GM19328 (cell line): ENCODE data around the gene METTL5.
"Not testable (repeated sequence)": the region's sequence is repeated elsewhere in the genome, so short reads cannot be mapped to it uniquely, and the experiment has no call there.

Source experiments
- ATAC-seq: cut with Tn5 transposase; IDR thresholded peaks from one replicate; pipeline ENCODE4 v1.9.1; 2021; ENCODE audit warnings: mild to moderate bottlenecking, moderate library complexity; ENCODE audit not compliant: unreplicated experiment

METTL5 gene

DNA sequence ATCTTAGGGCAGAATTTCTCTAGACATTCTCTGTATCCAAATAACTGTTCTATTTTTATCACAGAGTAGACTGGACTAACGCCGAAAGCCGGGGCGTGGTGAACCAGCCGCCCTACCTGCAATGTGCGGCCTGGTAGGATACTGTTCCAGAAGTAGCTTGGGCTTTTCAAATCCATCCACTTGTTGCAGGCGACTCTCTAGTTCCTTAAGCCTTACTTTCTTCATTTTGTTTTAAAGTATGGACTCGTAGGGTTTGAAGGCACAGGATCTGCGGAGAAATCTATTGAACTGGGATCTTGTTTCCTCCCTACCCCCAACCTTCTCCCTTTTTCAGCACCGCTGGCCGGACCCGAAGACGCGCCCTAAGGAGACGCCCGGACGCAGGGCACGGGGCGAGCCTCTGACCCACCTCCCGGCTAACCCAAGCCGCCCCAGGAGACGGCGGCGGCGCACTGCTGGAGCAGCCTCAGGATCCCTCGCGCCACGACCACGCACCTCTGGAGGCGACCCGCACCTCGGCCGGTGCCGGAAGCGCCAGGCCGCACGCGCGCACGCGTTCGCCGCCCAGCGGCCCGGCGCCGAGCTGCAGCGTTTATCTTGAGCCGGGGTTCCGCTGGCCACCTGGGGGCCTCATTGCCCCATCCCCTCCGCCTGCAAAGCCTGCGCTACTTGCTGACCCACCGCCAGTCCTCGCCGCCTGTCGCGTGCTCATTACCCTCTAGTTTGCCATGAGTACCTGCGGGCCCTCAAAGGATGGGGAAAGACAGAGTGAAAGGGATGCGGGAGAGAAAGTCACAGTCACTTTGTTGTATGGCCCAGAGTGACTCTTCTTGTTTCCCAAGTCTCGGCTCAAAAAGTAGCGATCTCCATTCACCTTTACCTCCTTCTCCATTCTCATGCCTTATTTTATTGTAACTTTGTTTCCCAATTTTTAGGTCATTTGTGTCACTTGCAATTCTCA is at the start of gene METTL5:
Gene METTL5, minus strand, starts transcription at position 533 of the 961 bp plus-strand sequence. Its CDS starts 308 bp downstream, at position 225.
- peak; percentile 50 for ATAC-seq

- no peak for ATAC-seq
Observed at GRCh38 chr2:169871994-169872393, 47.3 kb upstream of the METTL5 start.

- not testable (repeated sequence) for ATAC-seq
Observed at GRCh38 chr2:169871369-169871768, 46.7 kb upstream of the METTL5 start.

DNA sequence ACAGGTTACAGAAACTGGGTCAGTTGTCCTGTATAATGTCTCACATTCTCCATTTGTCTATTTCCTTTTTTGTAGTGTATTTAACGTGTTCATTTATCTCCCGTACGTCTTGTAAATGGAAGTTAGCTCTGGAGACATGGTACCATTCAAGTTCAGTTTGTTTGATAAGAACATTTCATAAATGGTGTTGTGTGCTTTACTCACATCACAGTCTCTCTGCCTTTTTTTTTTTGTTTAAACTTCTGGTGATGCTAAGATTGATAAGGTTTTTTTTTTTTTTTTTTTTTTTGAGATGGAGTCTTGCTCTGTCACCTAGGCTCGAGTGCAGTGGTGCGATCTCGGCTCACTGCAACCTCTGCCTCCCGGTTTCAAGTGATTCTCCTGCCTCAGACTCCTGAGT is 44.2 kb upstream of the METTL5 start:
- ATAC-seq = no peak

DNA sequence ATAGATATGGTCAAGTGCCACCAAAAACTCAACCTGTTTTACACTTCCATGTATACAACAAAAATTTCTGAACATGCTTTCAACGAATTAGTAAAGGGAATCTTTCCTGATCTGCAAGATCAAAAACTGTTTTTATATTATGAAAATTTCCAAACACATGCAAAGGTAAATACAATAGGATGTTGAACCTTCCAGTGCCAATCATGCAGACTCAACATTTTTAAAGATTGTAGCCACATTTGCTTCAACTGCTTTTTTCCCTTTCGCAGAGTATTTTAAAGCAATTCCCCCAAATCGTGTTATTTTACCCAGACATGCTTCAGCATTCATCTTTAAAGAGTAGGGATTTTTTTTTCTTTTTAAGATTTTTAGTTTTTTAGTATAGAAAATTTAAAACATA is 42.9 kb upstream of the METTL5 start:
- no peak for ATAC-seq

DNA sequence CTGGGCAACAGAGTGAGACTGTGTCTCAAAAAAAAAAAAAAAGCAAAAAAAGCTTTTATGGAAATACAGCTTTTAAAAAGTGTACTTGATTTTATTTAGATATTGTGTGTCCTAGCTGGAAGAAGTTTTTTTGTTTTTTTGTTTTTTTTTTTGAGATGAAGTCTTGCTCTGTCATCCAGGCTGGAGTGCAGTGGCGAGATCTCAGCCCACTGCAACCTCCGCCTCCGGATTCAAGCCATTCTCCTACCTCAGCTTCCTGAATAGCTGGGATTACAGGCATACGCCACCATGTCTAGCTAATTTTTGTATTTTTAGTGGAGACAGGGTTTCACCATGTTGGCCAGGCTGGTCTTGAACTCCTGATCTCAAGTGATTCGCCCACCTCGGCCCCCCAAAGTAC is 41.5 kb upstream of the METTL5 start:
- not testable (repeated sequence) for ATAC-seq

GRCh38 chr2:169865492-169865891 is 40.8 kb upstream of the METTL5 start:
- ATAC-seq = no peak

- no peak for ATAC-seq
Observed at GRCh38 chr2:169862816-169863215, 38.1 kb upstream of the METTL5 start.

GRCh38 chr2:169860149-169860548 is 35.4 kb upstream of the METTL5 start:
- ATAC-seq = no peak

GRCh38 chr2:169859423-169859822 is 34.7 kb upstream of the METTL5 start:
- no peak for ATAC-seq

- ATAC-seq = not testable (repeated sequence)
Observed at GRCh38 chr2:169855281-169856258, 30.9 kb upstream of the METTL5 start.

GRCh38 chr2:169853041-169853668 is 28.4 kb upstream of the METTL5 start:
- ATAC-seq = no peak

GRCh38 chr2:169849710-169850109 is 25.0 kb upstream of the METTL5 start:
- no peak for ATAC-seq

- ATAC-seq = not testable (repeated sequence)
Observed at GRCh38 chr2:169848959-169849693, 24.4 kb upstream of the METTL5 start.

GRCh38 chr2:169845016-169845415 is 20.3 kb upstream of the METTL5 start:
- ATAC-seq = no peak

GRCh38 chr2:169841625-169842024 is 16.9 kb upstream of the METTL5 start:
- ATAC-seq = not testable (repeated sequence)

GRCh38 chr2:169840747-169841142 is 16.0 kb upstream of the METTL5 start:
- no peak for ATAC-seq

GRCh38 chr2:169839954-169840746 is 15.4 kb upstream of the METTL5 start:
- ATAC-seq = no peak

GRCh38 chr2:169838743-169839489 is 14.2 kb upstream of the METTL5 start:
- no peak for ATAC-seq
